ENCODE measurements around the gene MBD4.
A peak's percentile ranks its signal among the peaks of the same experiment; 100 is the strongest.
"Not testable (repeated sequence)": the region's sequence is repeated elsewhere in the genome, so short reads cannot be mapped to it uniquely, and the experiment has no call there.

The MBD4 gene

GRCh38 chr3:129439817-129440617 lies at the start of gene MBD4, which contains the start of gene IFT122:
MBD4 (minus strand) TSS chr3:129439948; CDS start chr3:129439833, 115 bp downstream.
IFT122 (plus strand) TSS chr3:129440224; CDS start chr3:129440331, 107 bp downstream.
- DNase-seq: peak; percentile 97

GRCh38 chr3:129489258-129489657 lies 49.5 kb upstream of the MBD4 start:
- not testable (repeated sequence) for DNase-seq

- DNase-seq: not testable (repeated sequence)
These were observed 48.2 kb upstream of the MBD4 start for GRCh38 chr3:129487868-129488335.

- no peak for DNase-seq
These were observed 47.6 kb upstream of the MBD4 start for GRCh38 chr3:129487183-129487867.

- DNase-seq: no peak
These were observed 46.9 kb upstream of the MBD4 start for GRCh38 chr3:129486664-129487035.

GRCh38 chr3:129485721-129486663 lies 46.2 kb upstream of the MBD4 start:
- no peak for DNase-seq

GRCh38 chr3:129485146-129485545 lies 45.4 kb upstream of the MBD4 start:
- not testable (repeated sequence) for DNase-seq

- DNase-seq: no peak
These were observed 44.1 kb upstream of the MBD4 start for GRCh38 chr3:129483870-129484269.

GRCh38 chr3:129482721-129483120 lies 43.0 kb upstream of the MBD4 start:
- DNase-seq: no peak

GRCh38 chr3:129481766-129482332 lies 42.1 kb upstream of the MBD4 start:
- DNase-seq: peak; percentile 50

GRCh38 chr3:129481225-129481765 lies 41.5 kb upstream of the MBD4 start:
- DNase-seq: not testable (repeated sequence)

GRCh38 chr3:129476586-129476985 lies 36.8 kb upstream of the MBD4 start:
- no peak for DNase-seq

- no peak for DNase-seq
These were observed 36.1 kb upstream of the MBD4 start for GRCh38 chr3:129475863-129476262.

- no peak for DNase-seq
These were observed 35.4 kb upstream of the MBD4 start for GRCh38 chr3:129474984-129475804.

GRCh38 chr3:129473769-129474152 lies 34.0 kb upstream of the MBD4 start:
- no peak for DNase-seq

GRCh38 chr3:129473067-129473768 lies 33.5 kb upstream of the MBD4 start:
- no peak for DNase-seq

- no peak for DNase-seq
These were observed 31.1 kb upstream of the MBD4 start for GRCh38 chr3:129470861-129471260.

- DNase-seq: no peak
These were observed 29.3 kb upstream of the MBD4 start for GRCh38 chr3:129469026-129469425.

- DNase-seq: no peak
These were observed 28.2 kb upstream of the MBD4 start for GRCh38 chr3:129467932-129468331.

- no peak for DNase-seq
These were observed 24.0 kb upstream of the MBD4 start for GRCh38 chr3:129463716-129464115.

GRCh38 chr3:129463094-129463493 lies 23.3 kb upstream of the MBD4 start:
- no peak for DNase-seq

Data from activated T-cell treated with anti-CD3 and anti-CD28 coated beads, Interleukin-2, amount 50 U/mL, for 1 hour (primary cell).